Naive thymus-derived CD4-positive, alpha-beta T cell (primary cell): ENCODE measurements around the gene C1orf198. TPM values are rescaled to one million over a fixed set of nuclear protein-coding genes. Genes with fewer than 3 reads are reported as not detected.

Experiments
- ATAC-seq: fragments of 150-1000 bp; cut with Tn5 transposase; 2 replicates; pipeline ENCODE4 v1.10.0; 2021; ENCODE audit warnings: mild to moderate bottlenecking, moderate library complexity
- CTCF ChIA-PET: fragments of 350-600 bp; sonication (Branson Sonifier 250); formaldehyde crosslinking; loops from one replicate; lab custom pipeline; 2021; ENCODE audit warnings: antibody characterized with exemption; lab: Charles Lee
- POLR2A ChIA-PET: fragments of 350-600 bp; sonication (Branson Sonifier 250); formaldehyde crosslinking; loops from one replicate; lab custom pipeline; 2021; ENCODE audit warnings: antibody characterized with exemption, inconsistent platforms; lab: Charles Lee
- DNase-seq, 9 donors: peaks; one replicate each; pipeline versions ENCODE4 v3.0.0 to v3.0.0-alpha.2; 2020 to 2022; ENCODE audit warnings: mixed read lengths in 1 of 9
- H3K27ac ChIP-seq: one replicate; pipeline ENCODE4 v1.7.0; 2013; ENCODE audit warnings: mild to moderate bottlenecking, low read depth, low read length, moderate library complexity
- H3K27me3 ChIP-seq, 2 donors: one replicate each; pipeline ENCODE4 v1.7.0; 2013; ENCODE audit warnings: low read length in 2 of 2, mild to moderate bottlenecking in 2 of 2, moderate library complexity in 2 of 2; ENCODE audit not compliant: control insufficient read depth in 2 of 2, insufficient read depth in 2 of 2
- H3K36me3 ChIP-seq, 3 experiments: 1 replicate in 2 of 3; 2 replicates in 1 of 3; pipeline ENCODE4 v1.7.0; 2013; ENCODE audit warnings: low read length in 3 of 3, mild to moderate bottlenecking in 3 of 3, moderate library complexity in 1 of 3; ENCODE audit not compliant: insufficient read depth in 3 of 3, control insufficient read depth in 2 of 3
- H3K4me1 ChIP-seq, 2 donors: one replicate each; pipeline ENCODE4 v1.7.0; 2013; ENCODE audit warnings: low read length in 2 of 2, mild to moderate bottlenecking in 2 of 2, moderate library complexity in 1 of 2; ENCODE audit not compliant: control insufficient read depth in 2 of 2, insufficient read depth in 2 of 2
- H3K4me3 ChIP-seq: 2 replicates; pipeline ENCODE4 v1.7.0; 2013; ENCODE audit warnings: mild to moderate bottlenecking, low read length
- H3K9me3 ChIP-seq, 3 experiments: 1 replicate in 2 of 3; 2 replicates in 1 of 3; pipeline ENCODE4 v1.7.0; 2013; ENCODE audit warnings: low read length in 3 of 3; ENCODE audit not compliant: control insufficient read depth in 2 of 3
- H3K27ac Mint-ChIP-seq, 9 donors: one replicate each; pipeline ENCODE4 v1.8.0; 2020 to 2022; ENCODE audit warnings: mixed read lengths in 9 of 9, mild to moderate bottlenecking in 8 of 9, moderate library complexity in 5 of 9, inconsistent platforms in 2 of 9
- H3K27me3 Mint-ChIP-seq, 5 donors: one replicate each; pipeline ENCODE4 v1.8.0; 2021 to 2022; ENCODE audit warnings: mixed read lengths in 5 of 5, mild to moderate bottlenecking in 1 of 5
- H3K36me3 Mint-ChIP-seq, 5 donors: one replicate each; pipeline ENCODE4 v1.8.0; 2020 to 2022; ENCODE audit warnings: mixed read lengths in 5 of 5, mild to moderate bottlenecking in 3 of 5, inconsistent platforms in 1 of 5
- H3K4me1 Mint-ChIP-seq, 7 donors: one replicate each; pipeline ENCODE4 v1.8.0; 2020 to 2022; ENCODE audit warnings: mixed read lengths in 7 of 7, mild to moderate bottlenecking in 3 of 7, inconsistent platforms in 1 of 7
- H3K4me3 Mint-ChIP-seq, 10 donors: one replicate each; pipeline ENCODE4 v1.8.0; 2020 to 2022; ENCODE audit warnings: mild to moderate bottlenecking in 10 of 10, mixed read lengths in 10 of 10, moderate library complexity in 6 of 10, inconsistent platforms in 2 of 10
- H3K9me3 Mint-ChIP-seq, 11 donors: one replicate each; pipeline ENCODE4 v1.8.0; 2020 to 2022; ENCODE audit warnings: mixed read lengths in 11 of 11, mild to moderate bottlenecking in 4 of 11, inconsistent platforms in 1 of 11, moderate library complexity in 1 of 11
- intact Hi-C, 2 donors: fragments of 100-400 bp; cut with micrococcal nuclease; formaldehyde crosslinking; loops; one replicate each; pipeline ENCODE4 v1.15.1; 2023
- polyA plus RNA-seq, 2 donors: library from polyadenylated mRNA; unstranded; fragments of 300-500 nt; fragmentation: Illumina TruSeq; gene quantifications; one replicate each; pipeline ENCODE4 v1.2.3, GENCODE V29; 2021
- total RNA-seq, 6 experiments: library from RNA in 5 of 6; stranded (reverse) in 5 of 6; gene quantifications; 1 replicate in 5 of 6; 2 replicates in 1 of 6; pipeline ENCODE4 v1.2.3 and lab custom pipeline; 2021 to 2026

C1orf198 gene
- total and polyA plus RNA-seq, 7 experiments from 2014 or later: 2.9 to 8.1 (median 4.4) TPM

DNA sequence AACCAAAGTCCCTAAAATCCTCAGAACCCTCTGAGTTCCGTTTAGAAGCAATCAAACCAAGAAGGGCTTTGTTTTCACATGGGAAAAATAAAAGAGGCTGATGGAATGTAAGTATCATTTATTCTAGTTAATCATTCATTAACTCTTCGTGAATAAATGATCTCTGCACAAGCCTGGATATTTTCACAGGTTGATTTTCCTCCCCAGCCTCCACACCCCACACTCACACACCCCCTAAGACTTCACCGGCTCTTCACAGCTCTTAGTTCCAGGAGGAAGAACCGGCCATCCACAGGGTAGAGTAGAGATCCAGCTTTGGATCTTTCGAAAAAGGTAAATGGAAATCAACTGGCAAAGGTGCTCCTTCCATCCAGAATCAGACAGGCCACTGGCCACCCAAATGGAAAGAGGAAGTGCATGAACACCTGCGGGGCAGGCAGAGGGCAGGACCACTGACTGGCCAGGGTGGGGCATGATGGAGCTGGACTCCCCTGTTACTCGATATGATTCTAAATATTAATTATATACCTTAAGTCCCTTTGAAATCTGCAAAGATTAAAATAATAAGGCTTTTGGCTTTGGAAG is 10.0 kb downstream of the C1orf198 start:
- CTCF ChIA-PET: interaction anchor here (0.6 kb wide), 1 partner anchor 350 kb away, joined by 3 read pairs; no protein-coding TSS in a partner anchor
- H3K4me3 Mint-ChIP-seq: no peak overlapping the region
- H3K36me3 Mint-ChIP-seq: peaks cover 0 to 22% (median 17%) of the 10 kb centered on the region in 5 donors
- Histone ChIP-seq H3K27me3 (no peaks in the 10 kb centered on the region), H3K36me3 (no peaks in the 10 kb centered on the region), H3K4me1 (no peaks in the 10 kb centered on the region), H3K4me3 (no peak overlapping the region), H3K27ac (no peak overlapping the region), H3K9me3 (no peaks in the 10 kb centered on the region)
- no peak for ATAC-seq
- peaks cover 3 to 11% (median 10%) of the 10 kb centered on the region in 7 donors for H3K4me1 Mint-ChIP-seq
- H3K27me3 Mint-ChIP-seq: no peaks in the 10 kb centered on the region
- H3K9me3 Mint-ChIP-seq: no peaks in the 10 kb centered on the region
- intact Hi-C loops: no loop called here
- no peak for DNase-seq
- H3K27ac Mint-ChIP-seq: no peak overlapping the region
- POLR2A ChIA-PET: no interaction called here

DNA sequence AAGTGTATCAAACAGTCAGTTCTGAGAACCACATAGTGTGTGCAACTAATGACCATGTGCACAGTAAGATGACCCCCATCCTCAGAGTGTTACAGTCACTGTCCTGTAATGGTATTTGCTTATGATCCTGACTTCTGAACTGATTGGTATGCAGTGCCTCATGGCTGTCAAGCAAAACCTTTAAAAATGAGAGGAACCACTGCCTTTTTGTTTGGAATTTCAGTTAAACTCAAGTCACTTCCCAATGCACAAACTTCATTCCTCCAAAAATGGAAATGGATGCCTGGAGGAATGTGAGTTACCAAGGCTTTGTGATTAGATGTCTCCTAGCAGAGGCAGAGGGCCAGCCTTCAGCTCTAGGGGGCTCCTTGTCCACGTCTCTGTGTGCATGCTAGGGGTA is 10.5 kb downstream of the C1orf198 start:
- CTCF ChIA-PET: interaction anchor here (0.6 kb wide), 1 partner anchor 350 kb away, joined by 3 read pairs; no protein-coding TSS in a partner anchor
- H3K4me3 Mint-ChIP-seq: no peak overlapping the region
- Histone ChIP-seq H3K9me3 (no peaks in the 10 kb centered on the region), H3K4me1 (no peaks in the 10 kb centered on the region), H3K4me3 (no peak overlapping the region), H3K36me3 (peaks cover 0 to 2% (median 0%) of the 10 kb centered on the region in 3 experiments), H3K27ac (no peak overlapping the region), H3K27me3 (no peaks in the 10 kb centered on the region)
- DNase-seq (no peak), ATAC-seq (no peak)
- POLR2A ChIA-PET: no interaction called here
- no peaks in the 10 kb centered on the region for H3K27me3 Mint-ChIP-seq
- peaks cover 0 to 25% (median 22%) of the 10 kb centered on the region in 5 donors for H3K36me3 Mint-ChIP-seq
- H3K4me1 Mint-ChIP-seq: peaks cover 3 to 6% (median 5%) of the 10 kb centered on the region in 7 donors
- intact Hi-C loops: no loop called here
- H3K27ac Mint-ChIP-seq: no peak overlapping the region
- H3K9me3 Mint-ChIP-seq: peaks cover 0 to 2% (median 0%) of the 10 kb centered on the region in 11 donors

DNA sequence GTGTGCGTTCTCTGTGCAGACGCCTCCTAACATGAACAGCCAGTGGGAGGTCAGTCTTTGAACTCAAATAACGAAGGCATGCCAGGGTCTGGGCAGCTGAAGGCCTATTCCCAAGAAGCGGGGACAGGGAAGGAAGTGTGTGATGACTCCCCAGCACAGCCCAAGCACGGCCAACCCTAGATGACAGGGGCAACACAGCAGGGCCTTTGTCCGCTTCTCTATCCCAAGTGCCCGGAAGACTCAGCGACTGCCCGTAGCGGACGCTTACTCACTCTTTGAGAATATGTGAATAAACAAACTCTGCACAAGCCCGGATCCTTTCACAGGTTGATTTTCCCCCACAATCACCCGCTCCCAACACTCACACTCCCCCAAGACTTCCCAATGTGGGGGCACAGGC is 11.2 kb downstream of the C1orf198 start:
- intact Hi-C loops: no loop called here
- peaks cover 0 to 5% (median 0%) of the 10 kb centered on the region in 3 experiments for H3K36me3 ChIP-seq
- ATAC-seq: no peak
- H3K9me3 ChIP-seq: no peaks in the 10 kb centered on the region
- Mint-ChIP-seq H3K4me3 (no peak overlapping the region), H3K27me3 (no peaks in the 10 kb centered on the region), H3K9me3 (peaks cover 0 to 3% (median 0%) of the 10 kb centered on the region in 11 donors), H3K36me3 (peaks cover 0 to 30% (median 27%) of the 10 kb centered on the region in 5 donors), H3K4me1 (peaks cover 0 to 4% (median 0%) of the 10 kb centered on the region in 7 donors), H3K27ac (peak overlapping the region in 1 of 9 donors; percentile 18)
- no peak overlapping the region for H3K4me3 ChIP-seq
- ChIA-PET POLR2A (no interaction called here), CTCF (no interaction called here)
- DNase-seq: no peak
- no peaks in the 10 kb centered on the region for H3K27me3 ChIP-seq
- H3K27ac ChIP-seq: no peak overlapping the region
- no peaks in the 10 kb centered on the region for H3K4me1 ChIP-seq

DNA sequence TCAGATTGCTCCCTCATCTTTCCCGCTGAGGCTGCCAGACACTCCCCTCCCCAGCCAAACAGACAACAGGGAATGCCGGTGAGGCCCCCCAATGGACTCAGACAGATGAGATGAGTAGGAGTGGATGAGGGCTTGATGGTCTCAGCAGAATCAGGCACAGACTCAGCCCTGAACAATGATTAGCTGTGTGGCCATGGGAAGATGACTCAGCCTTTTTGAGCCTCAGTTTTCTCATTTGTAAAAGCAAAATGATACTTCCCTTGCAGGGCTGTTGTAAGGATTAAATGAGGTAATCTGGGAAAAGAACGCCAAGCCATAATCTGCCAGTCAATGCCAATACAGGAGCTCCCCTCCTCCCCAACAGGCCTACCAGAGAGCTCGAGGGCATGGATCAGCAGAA is 12.4 kb downstream of the C1orf198 start:
- Mint-ChIP-seq H3K27ac (no peak overlapping the region), H3K9me3 (peaks cover 0 to 3% (median 0%) of the 10 kb centered on the region in 11 donors)

DNA sequence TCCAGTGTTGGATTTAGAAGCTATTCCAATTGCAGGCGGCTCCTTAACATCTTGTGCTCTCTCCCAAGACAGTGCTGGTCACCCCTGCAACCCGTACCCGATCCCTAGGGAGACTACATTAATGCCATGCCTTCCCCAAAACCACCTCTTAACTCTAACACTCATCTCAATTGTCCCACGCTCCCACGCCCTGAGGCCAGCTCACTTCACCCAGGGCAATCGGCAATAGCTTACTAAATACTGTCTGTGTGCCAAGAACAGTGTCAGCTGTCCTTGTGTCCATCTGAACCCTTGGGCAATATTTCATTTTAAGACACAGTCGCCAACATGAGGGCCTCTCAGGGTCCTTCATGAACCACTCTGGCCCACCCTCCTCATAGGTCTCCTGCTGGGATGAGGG is 13.9 kb downstream of the C1orf198 start:
- DNase-seq (no peak), ATAC-seq (no peak)
- ChIA-PET CTCF (no interaction called here), POLR2A (no interaction called here)
- no peak overlapping the region for H3K27ac Mint-ChIP-seq
- H3K9me3 ChIP-seq: no peaks in the 10 kb centered on the region
- H3K36me3 ChIP-seq: peaks cover 0 to 5% (median 0%) of the 10 kb centered on the region in 3 experiments
- H3K4me1 ChIP-seq: no peaks in the 10 kb centered on the region
- no peaks in the 10 kb centered on the region for H3K27me3 ChIP-seq
- no peak overlapping the region for H3K27ac ChIP-seq
- peaks cover 0 to 3% (median 0%) of the 10 kb centered on the region in 7 donors for H3K4me1 Mint-ChIP-seq
- intact Hi-C loops: no loop called here
- peaks cover 0 to 3% (median 0%) of the 10 kb centered on the region in 11 donors for H3K9me3 Mint-ChIP-seq
- H3K27me3 Mint-ChIP-seq: no peaks in the 10 kb centered on the region
- H3K4me3 Mint-ChIP-seq: no peak overlapping the region
- H3K4me3 ChIP-seq: no peak overlapping the region
- H3K36me3 Mint-ChIP-seq: peaks cover 0 to 40% (median 32%) of the 10 kb centered on the region in 5 donors

More for the DNA sequence above, 12.4 kb downstream of the C1orf198 start:
- CTCF ChIA-PET: no interaction called here
- POLR2A ChIA-PET: no interaction called here
- Mint-ChIP-seq H3K4me3 (no peak overlapping the region), H3K4me1 (peaks cover 0 to 4% (median 0%) of the 10 kb centered on the region in 7 donors), H3K36me3 (peaks cover 0 to 35% (median 32%) of the 10 kb centered on the region in 5 donors), H3K27me3 (no peaks in the 10 kb centered on the region)
- intact Hi-C loops: no loop called here
- Histone ChIP-seq H3K4me3 (no peak overlapping the region), H3K4me1 (no peaks in the 10 kb centered on the region), H3K9me3 (no peaks in the 10 kb centered on the region), H3K36me3 (peaks cover 0 to 5% (median 0%) of the 10 kb centered on the region in 3 experiments), H3K27ac (no peak overlapping the region), H3K27me3 (no peaks in the 10 kb centered on the region)
- ATAC-seq (no peak), DNase-seq (no peak)

DNA sequence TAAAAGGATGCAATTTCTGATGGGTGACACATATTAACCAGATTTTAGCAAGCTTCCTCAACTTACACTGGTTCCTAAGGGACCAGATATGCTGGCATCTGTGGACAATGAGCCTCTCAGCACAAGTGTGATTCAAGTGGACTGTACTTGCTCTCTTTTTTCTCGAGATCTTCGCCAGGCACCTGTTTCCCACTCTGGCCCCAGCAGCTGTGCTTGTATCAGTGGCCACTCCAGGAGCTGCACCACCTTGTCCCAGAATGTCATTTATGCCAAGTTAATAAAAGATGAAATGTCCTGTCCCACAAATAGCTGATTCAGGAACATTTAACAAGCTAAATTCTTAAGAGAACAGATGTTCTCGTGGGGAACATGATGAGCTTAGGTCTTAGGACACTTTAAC is 14.6 kb downstream of the C1orf198 start:
- no peaks in the 10 kb centered on the region for H3K4me1 ChIP-seq
- CTCF ChIA-PET: no interaction called here
- ATAC-seq (no peak), DNase-seq (no peak)
- no peaks in the 10 kb centered on the region for H3K27me3 Mint-ChIP-seq
- H3K4me3 Mint-ChIP-seq: no peak overlapping the region
- H3K27me3 ChIP-seq: no peaks in the 10 kb centered on the region
- no peak overlapping the region for H3K4me3 ChIP-seq
- H3K9me3 ChIP-seq: no peaks in the 10 kb centered on the region
- peaks cover 0 to 5% (median 0%) of the 10 kb centered on the region in 3 experiments for H3K36me3 ChIP-seq
- H3K4me1 Mint-ChIP-seq: peaks cover 0 to 3% (median 0%) of the 10 kb centered on the region in 7 donors
- POLR2A ChIA-PET: no interaction called here
- H3K9me3 Mint-ChIP-seq: peaks cover 0 to 3% (median 0%) of the 10 kb centered on the region in 11 donors
- H3K36me3 Mint-ChIP-seq: peaks cover 0 to 40% (median 32%) of the 10 kb centered on the region in 5 donors
- intact Hi-C loops: no loop called here
- no peak overlapping the region for H3K27ac Mint-ChIP-seq
- H3K27ac ChIP-seq: no peak overlapping the region

DNA sequence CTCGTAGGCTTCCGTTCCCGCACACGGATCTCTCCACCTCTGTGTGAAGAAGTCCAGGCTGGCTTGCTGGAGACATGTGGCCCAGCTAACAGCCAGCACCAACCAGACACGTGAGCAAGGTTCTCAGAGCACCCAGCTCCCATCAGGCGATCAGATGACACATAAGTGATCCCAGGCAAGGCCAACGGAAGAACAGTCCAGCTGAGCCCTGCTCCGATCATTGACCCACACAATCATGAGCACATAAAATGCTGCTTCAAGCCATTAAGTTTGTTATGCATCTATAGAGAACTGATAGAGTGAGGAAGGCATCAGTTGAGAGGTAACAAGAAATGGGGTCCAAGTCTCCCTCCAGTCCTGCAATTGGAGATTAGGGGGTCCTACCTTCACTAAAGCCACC is 15.4 kb downstream of the C1orf198 start:
- Mint-ChIP-seq H3K36me3 (peaks cover 0 to 40% (median 32%) of the 10 kb centered on the region in 5 donors), H3K9me3 (peaks cover 0 to 3% (median 0%) of the 10 kb centered on the region in 11 donors), H3K4me3 (no peak overlapping the region), H3K27me3 (no peaks in the 10 kb centered on the region), H3K27ac (no peak overlapping the region), H3K4me1 (peaks cover 0 to 3% (median 0%) of the 10 kb centered on the region in 7 donors)
- ATAC-seq (no peak), DNase-seq (no peak)
- no peaks in the 10 kb centered on the region for H3K4me1 ChIP-seq
- intact Hi-C loops: no loop called here
- H3K9me3 ChIP-seq: no peaks in the 10 kb centered on the region
- no peak overlapping the region for H3K4me3 ChIP-seq
- ChIA-PET POLR2A (no interaction called here), CTCF (no interaction called here)
- H3K36me3 ChIP-seq: peaks cover 0 to 5% (median 0%) of the 10 kb centered on the region in 3 experiments
- H3K27me3 ChIP-seq: no peaks in the 10 kb centered on the region
- H3K27ac ChIP-seq: no peak overlapping the region
